Measurements from ENCODE around the gene MAPK7.

The MAPK7 gene

DNA sequence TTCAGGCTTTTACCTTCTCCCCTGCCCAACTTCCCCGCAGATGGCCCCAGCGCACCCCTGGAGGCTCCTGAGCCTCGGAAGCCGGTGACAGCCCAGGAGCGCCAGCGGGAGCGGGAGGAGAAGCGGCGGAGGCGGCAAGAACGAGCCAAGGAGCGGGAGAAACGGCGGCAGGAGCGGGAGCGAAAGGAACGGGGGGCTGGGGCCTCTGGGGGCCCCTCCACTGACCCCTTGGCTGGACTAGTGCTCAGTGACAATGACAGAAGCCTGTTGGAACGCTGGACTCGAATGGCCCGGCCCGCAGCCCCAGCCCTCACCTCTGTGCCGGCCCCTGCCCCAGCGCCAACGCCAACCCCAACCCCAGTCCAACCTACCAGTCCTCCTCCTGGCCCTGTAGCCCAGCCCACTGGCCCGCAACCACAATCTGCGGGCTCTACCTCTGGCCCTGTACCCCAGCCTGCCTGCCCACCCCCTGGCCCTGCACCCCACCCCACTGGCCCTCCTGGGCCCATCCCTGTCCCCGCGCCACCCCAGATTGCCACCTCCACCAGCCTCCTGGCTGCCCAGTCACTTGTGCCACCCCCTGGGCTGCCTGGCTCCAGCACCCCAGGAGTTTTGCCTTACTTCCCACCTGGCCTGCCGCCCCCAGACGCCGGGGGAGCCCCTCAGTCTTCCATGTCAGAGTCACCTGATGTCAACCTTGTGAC lies 3.6 kb downstream of the MAPK7 start:
- DNase-seq, result no peak

- no peak for DNase-seq
Observed at GRCh38 chr17:19382531-19383444, 4.5 kb downstream of the MAPK7 start.

DNA sequence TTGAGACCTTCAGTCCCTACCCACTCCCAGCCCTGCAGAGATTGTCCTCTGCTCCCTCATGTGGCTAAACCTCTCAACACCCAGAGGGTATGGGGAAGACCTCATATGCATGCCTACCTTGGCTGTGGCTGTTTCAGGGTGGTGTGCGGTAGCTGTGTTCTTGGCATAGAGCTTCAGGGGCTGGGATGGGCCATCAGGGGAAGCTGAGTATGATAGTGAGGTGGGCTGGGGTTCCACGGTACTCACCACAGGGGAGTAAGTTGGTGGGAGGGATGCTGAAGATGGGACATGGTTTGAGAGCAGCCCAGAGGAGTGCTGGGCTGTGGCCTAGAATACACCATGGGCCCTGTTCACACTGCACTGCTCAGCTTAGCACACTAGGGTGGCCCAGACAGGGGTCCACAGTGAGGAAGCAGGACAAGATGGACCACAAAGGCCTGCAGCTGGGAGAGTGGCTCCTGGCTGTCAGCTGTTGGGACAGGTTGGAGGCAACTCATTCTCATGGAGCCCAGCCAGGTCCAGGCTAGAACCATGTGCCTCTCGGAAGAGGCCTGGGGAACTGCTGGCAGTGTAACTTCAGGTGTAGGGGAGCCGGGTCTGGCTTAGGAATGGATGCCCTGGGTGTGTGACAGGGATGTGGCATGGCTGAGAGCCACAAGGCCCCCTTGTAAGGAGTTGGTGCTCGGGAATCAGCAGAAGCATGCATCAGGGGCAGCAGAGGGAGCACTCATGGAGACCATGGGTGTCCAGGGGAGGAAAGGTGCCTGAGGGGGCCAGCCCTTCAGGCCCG lies 5.6 kb downstream of the MAPK7 start:
- DNase-seq, result no peak

DNA sequence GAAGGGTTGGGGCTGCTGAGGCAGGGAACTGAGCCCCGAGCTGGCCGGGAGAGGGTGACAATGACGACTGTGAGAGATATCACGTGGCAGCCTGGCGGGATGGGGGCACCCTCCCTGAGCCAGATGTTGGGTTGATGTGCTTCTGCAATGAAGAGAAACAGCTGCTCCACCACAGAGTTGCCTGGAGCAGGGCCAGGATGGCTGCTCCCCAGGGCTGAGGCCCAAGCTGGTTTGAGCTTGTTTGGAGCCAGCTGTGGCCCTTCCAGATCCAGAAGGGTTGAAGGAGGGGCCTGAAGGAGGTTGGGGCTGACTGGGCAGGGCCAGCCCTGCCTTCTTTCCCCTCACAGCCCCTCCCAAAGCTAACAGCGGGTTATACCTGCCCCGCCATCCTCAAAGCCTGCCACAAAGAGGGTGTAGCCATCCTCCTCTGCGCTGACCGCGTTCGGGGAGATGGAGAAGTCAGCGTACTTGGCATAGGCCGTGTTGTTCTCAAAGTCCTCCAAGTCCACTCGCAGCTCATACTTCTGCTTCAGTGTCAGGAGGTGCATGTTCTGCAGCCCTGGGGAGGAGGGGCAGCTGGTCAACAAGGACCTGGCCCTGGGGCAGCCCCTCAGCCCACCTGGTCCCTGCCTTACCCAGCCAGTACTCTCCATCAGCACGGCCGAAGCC lies 6.6 kb downstream of the MAPK7 start:
- DNase-seq, result no peak

- no peak for DNase-seq
Observed at GRCh38 chr17:19385521-19385983, 7.3 kb downstream of the MAPK7 start.

DNA sequence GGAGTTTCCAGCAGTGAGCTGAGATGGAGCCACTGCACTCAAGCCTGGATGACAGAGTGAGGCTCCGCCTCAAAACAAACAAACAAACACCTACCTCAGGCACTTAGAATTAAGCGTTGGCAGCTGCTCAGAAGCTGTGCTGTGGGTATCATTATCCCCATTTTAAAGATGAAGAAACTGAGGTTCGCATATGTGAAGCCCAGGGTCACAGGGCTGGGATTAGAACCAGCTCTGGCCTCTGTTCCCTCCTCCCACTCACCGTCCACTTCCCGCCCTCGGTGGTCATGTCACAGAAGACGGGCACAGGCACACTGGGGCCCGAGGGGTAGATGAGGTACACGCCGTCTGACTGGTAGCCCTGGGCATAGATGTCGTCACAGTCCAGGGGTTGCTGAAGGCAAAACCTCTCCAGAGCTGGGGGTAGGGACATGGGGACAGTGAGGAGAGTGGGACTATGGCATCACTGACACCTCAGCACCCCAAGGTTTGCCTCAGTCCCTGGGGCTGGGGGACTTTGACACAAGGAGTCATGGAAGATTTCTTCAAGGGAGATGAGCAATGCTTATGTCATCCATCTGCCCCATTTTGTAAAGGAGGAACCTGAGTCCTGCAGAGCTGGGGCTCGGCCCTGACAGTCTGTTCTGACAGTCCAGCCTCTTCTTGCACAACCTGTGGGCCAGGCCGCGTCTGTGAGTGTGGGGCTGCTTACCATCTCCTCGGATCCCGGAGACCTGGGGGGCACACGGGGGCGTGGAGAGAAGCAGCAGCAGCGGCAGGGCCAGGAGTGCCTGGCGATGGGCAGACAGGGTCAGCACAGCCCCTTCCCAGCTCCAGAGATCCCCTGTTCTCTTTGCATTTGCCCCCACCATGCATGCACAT lies 8.0 kb downstream of the MAPK7 start:
- no peak for DNase-seq

GRCh38 chr17:19386974-19387920 lies 8.9 kb downstream of the MAPK7 start, which contains the start of gene MFAP4:
Gene MFAP4, minus strand, starts transcription at chr17:19387190. Its CDS starts 35 bp downstream, at chr17:19387155.
- no peak for DNase-seq

GRCh38 chr17:19387921-19388521 lies 9.7 kb downstream of the MAPK7 start:
- no peak for DNase-seq

GRCh38 chr17:19388791-19389785 lies 10.8 kb downstream of the MAPK7 start:
- no peak for DNase-seq

GRCh38 chr17:19390951-19391350 lies 12.7 kb downstream of the MAPK7 start:
- DNase-seq, result no peak

- no peak for DNase-seq
Observed at GRCh38 chr17:19391432-19391831, 13.1 kb downstream of the MAPK7 start.

- DNase-seq, result no peak
Observed at GRCh38 chr17:19392303-19392702, 14.0 kb downstream of the MAPK7 start.

DNA sequence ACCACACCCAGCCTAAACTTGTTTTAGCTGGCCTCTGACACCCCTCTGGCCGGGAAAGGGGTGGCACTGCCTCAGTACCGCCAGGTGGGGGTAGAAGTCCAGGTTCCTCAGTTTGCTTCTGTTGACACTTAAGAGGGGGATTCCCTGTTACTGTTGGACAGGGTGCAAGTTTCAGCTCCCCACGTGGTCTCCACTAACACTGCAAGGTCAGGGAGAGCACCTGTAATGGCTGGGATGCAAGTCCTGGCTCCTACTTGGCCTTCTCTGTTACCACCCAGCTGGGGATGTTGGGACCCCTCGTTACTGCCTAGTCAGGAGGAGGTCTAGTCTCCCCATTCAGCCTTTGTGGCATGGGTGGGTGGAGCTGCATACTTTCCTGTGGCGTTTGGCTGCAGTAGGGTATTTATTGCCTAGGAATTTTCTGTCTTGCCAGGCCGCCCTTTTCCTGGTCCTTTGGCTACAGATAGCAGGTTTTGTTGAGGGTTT lies 19.3 kb downstream of the MAPK7 start:
- DNase-seq, result no peak

- no peak for DNase-seq
Observed at GRCh38 chr17:19398301-19399181, 20.2 kb downstream of the MAPK7 start.

GRCh38 chr17:19399750-19400450 lies 21.6 kb downstream of the MAPK7 start:
- no peak for DNase-seq

- DNase-seq, result no peak
Observed at GRCh38 chr17:19401321-19402010, 23.2 kb downstream of the MAPK7 start.
